BE2C (cell line): ENCODE results near the gene AGBL4.

ENCODE experiments used
- DNase-seq: peaks from one replicate; pipeline ENCODE4 v3.0.0-alpha.2; 2020
- H3K27me3 ChIP-seq: fragments of 250-450 bp; sonication (Bioruptor Pico); 2 replicates; pipeline ENCODE4 v1.5.1; 2020; ENCODE audit warnings: mild to moderate bottlenecking
- H3K36me3 ChIP-seq: fragments of 250-450 bp; sonication (Bioruptor Pico); 2 replicates; pipeline ENCODE4 v1.5.1; 2020; ENCODE audit warnings: mild to moderate bottlenecking
- H3K4me1 ChIP-seq: fragments of 250-450 bp; sonication (Bioruptor Pico); 2 replicates; pipeline ENCODE4 v1.5.1; 2020
- H3K4me3 ChIP-seq: 2 replicates; pipeline ENCODE4 v1.5.1; 2011; ENCODE audit warnings: low read depth, low read length
- H3K9me3 ChIP-seq: fragments of 250-450 bp; sonication (Bioruptor Pico); 2 replicates; pipeline ENCODE4 v1.5.1; 2020
- CTCF ChIP-seq: IDR thresholded peaks from 2 replicates; pipeline ENCODE4 v1.5.1; 2012; ENCODE audit warnings: mild to moderate bottlenecking, low read depth, low read length

The AGBL4 gene

GRCh38 chr1:48495166-48495565 is 1528.6 kb downstream of the AGBL4 start:
- H3K36me3 ChIP-seq, result no peaks in the 10 kb centered on the region
- no peaks in the 10 kb centered on the region for H3K4me1 ChIP-seq
- no peaks in the 10 kb centered on the region for H3K27me3 ChIP-seq
- H3K4me3 ChIP-seq, result no peak overlapping the region
- DNase-seq, result no peak
- H3K9me3 ChIP-seq, result no peaks in the 10 kb centered on the region
- TF ChIP-seq CTCF, result no peak

GRCh38 chr1:48493970-48494769 is 1529.6 kb downstream of the AGBL4 start:
- TF ChIP-seq CTCF, result no peak
- Histone ChIP-seq H3K36me3 (no peaks in the 10 kb centered on the region), H3K9me3 (no peaks in the 10 kb centered on the region), H3K27me3 (no peaks in the 10 kb centered on the region), H3K4me1 (no peaks in the 10 kb centered on the region), H3K4me3 (no peak overlapping the region)
- DNase-seq, result no peak

- TF ChIP-seq CTCF, result no peak
- no peak overlapping the region for H3K4me3 ChIP-seq
- no peaks in the 10 kb centered on the region for H3K27me3 ChIP-seq
- no peak for DNase-seq
- H3K36me3 ChIP-seq, result no peaks in the 10 kb centered on the region
- no peaks in the 10 kb centered on the region for H3K9me3 ChIP-seq
- no peaks in the 10 kb centered on the region for H3K4me1 ChIP-seq
Measured at GRCh38 chr1:48493041-48493440, 1530.7 kb downstream of the AGBL4 start.

GRCh38 chr1:48492392-48492791 is 1531.4 kb downstream of the AGBL4 start:
- no peaks in the 10 kb centered on the region for H3K36me3 ChIP-seq
- TF ChIP-seq CTCF, result no peak

GRCh38 chr1:48488721-48489120 is 1535.0 kb downstream of the AGBL4 start:
- no peak for DNase-seq
- no peak for TF ChIP-seq CTCF
- no peaks in the 10 kb centered on the region for H3K36me3 ChIP-seq
- no peaks in the 10 kb centered on the region for H3K4me1 ChIP-seq
- no peaks in the 10 kb centered on the region for H3K9me3 ChIP-seq
- no peaks in the 10 kb centered on the region for H3K27me3 ChIP-seq
- H3K4me3 ChIP-seq, result no peak overlapping the region

More at GRCh38 chr1:48492392-48492791, 1531.4 kb downstream of the AGBL4 start:
- DNase-seq, result no peak
- H3K4me3 ChIP-seq, result no peak overlapping the region
- no peaks in the 10 kb centered on the region for H3K9me3 ChIP-seq
- no peaks in the 10 kb centered on the region for H3K4me1 ChIP-seq
- H3K27me3 ChIP-seq, result no peaks in the 10 kb centered on the region
